PC-9 (cell line): Measurements from ENCODE around the gene MLYCD.
"Not testable (repeated sequence)": the region's sequence is repeated elsewhere in the genome, so short reads cannot be mapped to it uniquely, and the experiment has no call there.

Source experiments
- EZH2 ChIP-seq: fragments of 200-600 bp; sonication (generic); IDR thresholded peaks from 2 replicates; pipeline ENCODE4 v1.8.0; 2017; ENCODE audit warnings: antibody characterized with exemption, low read depth
- TF ChIP-seq, protein P1 (sequence below): fragments of 200-600 bp; sonication (generic); conservative IDR thresholded peaks from 2 replicates; pipeline ENCODE4 v1.6.1; 2017; ENCODE audit warnings: mixed run types, antibody characterized with exemption, mild to moderate bottlenecking, moderate library complexity

DNA sequence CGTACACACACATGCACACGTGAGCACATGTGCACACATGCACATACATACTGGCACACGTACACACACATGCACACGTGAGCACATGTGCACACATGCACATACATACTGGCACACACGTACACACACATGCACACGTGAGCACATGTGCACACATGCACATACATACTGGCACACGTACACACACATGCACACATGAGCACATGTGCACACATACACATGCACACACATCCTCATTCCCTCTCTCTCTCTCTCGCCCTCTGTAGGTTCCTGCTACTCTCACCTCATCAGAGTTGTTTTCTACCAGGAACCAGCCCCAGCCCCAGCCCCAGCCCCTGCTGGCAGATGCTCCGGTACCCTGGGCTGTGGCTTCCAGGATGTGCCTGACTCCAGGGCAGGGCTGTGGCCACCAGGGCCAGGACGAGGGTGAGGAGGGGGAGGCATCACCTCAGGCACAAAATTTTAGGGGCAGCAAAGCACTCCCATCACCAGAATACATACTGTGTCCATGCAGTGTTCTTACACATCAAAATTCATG, 52.0 kb downstream of the MLYCD start:
- not testable (repeated sequence) for TF ChIP-seq EZH2
- TF ChIP-seq, protein P1, sequence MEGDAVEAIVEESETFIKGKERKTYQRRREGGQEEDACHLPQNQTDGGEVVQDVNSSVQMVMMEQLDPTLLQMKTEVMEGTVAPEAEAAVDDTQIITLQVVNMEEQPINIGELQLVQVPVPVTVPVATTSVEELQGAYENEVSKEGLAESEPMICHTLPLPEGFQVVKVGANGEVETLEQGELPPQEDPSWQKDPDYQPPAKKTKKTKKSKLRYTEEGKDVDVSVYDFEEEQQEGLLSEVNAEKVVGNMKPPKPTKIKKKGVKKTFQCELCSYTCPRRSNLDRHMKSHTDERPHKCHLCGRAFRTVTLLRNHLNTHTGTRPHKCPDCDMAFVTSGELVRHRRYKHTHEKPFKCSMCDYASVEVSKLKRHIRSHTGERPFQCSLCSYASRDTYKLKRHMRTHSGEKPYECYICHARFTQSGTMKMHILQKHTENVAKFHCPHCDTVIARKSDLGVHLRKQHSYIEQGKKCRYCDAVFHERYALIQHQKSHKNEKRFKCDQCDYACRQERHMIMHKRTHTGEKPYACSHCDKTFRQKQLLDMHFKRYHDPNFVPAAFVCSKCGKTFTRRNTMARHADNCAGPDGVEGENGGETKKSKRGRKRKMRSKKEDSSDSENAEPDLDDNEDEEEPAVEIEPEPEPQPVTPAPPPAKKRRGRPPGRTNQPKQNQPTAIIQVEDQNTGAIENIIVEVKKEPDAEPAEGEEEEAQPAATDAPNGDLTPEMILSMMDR = not testable (repeated sequence)
